Activated CD4-positive, alpha-beta T cell treated with anti-CD3 and anti-CD28 coated beads for 24 hours (primary cell): ENCODE results near the gene CARD11.
A peak's percentile ranks its signal among the peaks of the same experiment; 100 is the strongest.

ENCODE experiments used
- DNase-seq, 2 donors: peaks; one replicate each; pipeline ENCODE4 v3.0.0-alpha.2; 2020; ENCODE audit warnings: low read depth in 2 of 2

The CARD11 gene

GRCh38 chr7:2982831-2983230 is 60.8 kb downstream of the CARD11 start:
- DNase-seq, result peak; percentile 27

- no peak for DNase-seq
Measured at GRCh38 chr7:2982401-2982800, 61.3 kb downstream of the CARD11 start.

- no peak for DNase-seq
Measured at GRCh38 chr7:2981103-2981480, 62.6 kb downstream of the CARD11 start.

GRCh38 chr7:2980401-2981102 is 63.1 kb downstream of the CARD11 start:
- DNase-seq, result no peak

GRCh38 chr7:2979951-2980350 is 63.7 kb downstream of the CARD11 start:
- DNase-seq, result no peak

GRCh38 chr7:2979201-2979631 is 64.5 kb downstream of the CARD11 start:
- no peak for DNase-seq

GRCh38 chr7:2978408-2978807 is 65.3 kb downstream of the CARD11 start:
- DNase-seq, result peak; percentile 79 to 93

GRCh38 chr7:2975821-2976371 is 67.8 kb downstream of the CARD11 start:
- DNase-seq, result no peak

GRCh38 chr7:2974093-2974819 is 69.4 kb downstream of the CARD11 start:
- no peak for DNase-seq

- DNase-seq, result no peak
Measured at GRCh38 chr7:2972835-2973161, 70.9 kb downstream of the CARD11 start.

GRCh38 chr7:2971914-2972834 is 71.5 kb downstream of the CARD11 start:
- DNase-seq, result no peak

GRCh38 chr7:2970861-2971260 is 72.8 kb downstream of the CARD11 start:
- DNase-seq, result no peak

- no peak for DNase-seq
Measured at GRCh38 chr7:2970307-2970664, 73.4 kb downstream of the CARD11 start.

GRCh38 chr7:2969398-2970306 is 74.0 kb downstream of the CARD11 start:
- no peak for DNase-seq

GRCh38 chr7:2968616-2969397 is 74.9 kb downstream of the CARD11 start:
- DNase-seq, result no peak

- no peak for DNase-seq
Measured at GRCh38 chr7:2968176-2968575, 75.5 kb downstream of the CARD11 start.

- DNase-seq, result no peak
Measured at GRCh38 chr7:2967705-2968104, 76.0 kb downstream of the CARD11 start.

GRCh38 chr7:2967253-2967652 is 76.4 kb downstream of the CARD11 start:
- no peak for DNase-seq

- DNase-seq, result no peak
Measured at GRCh38 chr7:2966466-2967078, 77.1 kb downstream of the CARD11 start.

GRCh38 chr7:2965745-2966270 is 77.9 kb downstream of the CARD11 start:
- DNase-seq, result no peak
